OCI-LY1 (cell line): ENCODE measurements around the gene CYB5RL.

Experiments used
- CTCF ChIP-seq: fragments of 200-600 bp; sonication (generic), shearing (Covaris generic); IDR thresholded peaks from 2 replicates; pipeline ENCODE4 v1.5.1; 2017; ENCODE audit warnings: mild to moderate bottlenecking, antibody characterized with exemption, low read length, moderate library complexity, mixed read lengths
- EZH2 ChIP-seq: fragments of 200-600 bp; sonication (generic), shearing (Covaris generic); IDR thresholded peaks from 2 replicates; pipeline ENCODE4 v1.8.0; 2017; ENCODE audit warnings: borderline replicate concordance, mixed run types, mild to moderate bottlenecking, antibody characterized with exemption, low read length, moderate library complexity, mixed read lengths

- TF ChIP-seq EZH2 = no peak
- TF ChIP-seq CTCF = no peak
These were observed 43.6 kb downstream of the CYB5RL start for GRCh38 chr1:54156201-54156600.
